WERI-Rb-1 (cell line): Measurements from ENCODE around the gene CATSPERZ.
"Not testable (repeated sequence)": the region's sequence is repeated elsewhere in the genome, so short reads cannot be mapped to it uniquely, and the experiment has no call there.

ENCODE experiments used
- DNase-seq: peaks from one replicate; pipeline ENCODE4 v3.0.0-alpha.2; 2020
- H3K27ac ChIP-seq: fragments of 250-450 bp; sonication (Bioruptor Pico); 2 replicates; pipeline ENCODE4 v1.5.1; 2020; ENCODE audit warnings: mild to moderate bottlenecking, moderate library complexity
- H3K27me3 ChIP-seq: fragments of 250-450 bp; sonication (Bioruptor Pico); 2 replicates; pipeline ENCODE4 v1.5.1; 2021; ENCODE audit warnings: mild to moderate bottlenecking, low read depth, moderate library complexity; ENCODE audit not compliant: insufficient read depth, severe bottlenecking
- H3K36me3 ChIP-seq: fragments of 250-450 bp; sonication (Bioruptor Pico); 2 replicates; pipeline ENCODE4 v1.5.1; 2020; ENCODE audit warnings: mild to moderate bottlenecking, moderate library complexity
- H3K4me3 ChIP-seq: 2 replicates; pipeline ENCODE4 v1.5.1; 2011; ENCODE audit warnings: low read depth, mild to moderate bottlenecking, control low read depth, low read length
- H3K9me3 ChIP-seq: fragments of 250-450 bp; sonication (Bioruptor Pico); 2 replicates; pipeline ENCODE4 v1.5.1; 2021; ENCODE audit warnings: mild to moderate bottlenecking, moderate library complexity; ENCODE audit not compliant: severe bottlenecking
- CTCF ChIP-seq: IDR thresholded peaks from 2 replicates; pipeline ENCODE4 v1.5.1; 2011; ENCODE audit warnings: low read depth, mild to moderate bottlenecking, control low read depth, inconsistent platforms, low read length

The CATSPERZ gene

GRCh38 chr11:64312947-64313346 lies 12.8 kb downstream of the CATSPERZ start:
- Histone ChIP-seq H3K27me3 (no peaks in the 10 kb centered on the region), H3K4me3 (no peak overlapping the region), H3K27ac (no peak overlapping the region), H3K36me3 (peaks cover 15% of the 10 kb centered on the region), H3K9me3 (no peaks in the 10 kb centered on the region)
- no peak for TF ChIP-seq CTCF
- DNase-seq, result no peak

GRCh38 chr11:64313491-64314145 lies 13.5 kb downstream of the CATSPERZ start:
- Histone ChIP-seq H3K36me3 (peaks cover 14% of the 10 kb centered on the region), H3K9me3 (no peaks in the 10 kb centered on the region), H3K27ac (no peak overlapping the region), H3K4me3 (no peak overlapping the region), H3K27me3 (no peaks in the 10 kb centered on the region)
- DNase-seq, result no peak
- TF ChIP-seq CTCF, result no peak

- DNase-seq, result no peak
- no peak overlapping the region for H3K27ac ChIP-seq
Observed at GRCh38 chr11:64314146-64314804, 14.1 kb downstream of the CATSPERZ start.

GRCh38 chr11:64314805-64315561 lies 14.8 kb downstream of the CATSPERZ start:
- H3K27ac ChIP-seq, result no peak overlapping the region
- no peak overlapping the region for H3K4me3 ChIP-seq
- no peaks in the 10 kb centered on the region for H3K27me3 ChIP-seq
- TF ChIP-seq CTCF, result no peak
- H3K9me3 ChIP-seq, result no peaks in the 10 kb centered on the region
- DNase-seq, result no peak
- peaks cover 14% of the 10 kb centered on the region for H3K36me3 ChIP-seq

More at GRCh38 chr11:64314146-64314804, 14.1 kb downstream of the CATSPERZ start:
- Histone ChIP-seq H3K27me3 (no peaks in the 10 kb centered on the region), H3K9me3 (no peaks in the 10 kb centered on the region), H3K36me3 (peaks cover 14% of the 10 kb centered on the region), H3K4me3 (no peak overlapping the region)
- peak; percentile 71 for TF ChIP-seq CTCF

GRCh38 chr11:64315667-64316526 lies 15.7 kb downstream of the CATSPERZ start:
- not testable (repeated sequence) for H3K27me3 ChIP-seq, H3K27ac ChIP-seq, DNase-seq, H3K4me3 ChIP-seq, H3K9me3 ChIP-seq
- peaks cover 14% of the 10 kb centered on the region for H3K36me3 ChIP-seq
